A549 (cell line): Measurements from ENCODE around the gene PHF21A. TPM values are rescaled to one million over a fixed set of nuclear protein-coding genes. Genes with fewer than 3 reads are reported as not detected.

ENCODE experiments used
- ATAC-seq, 2 experiments: fragments of 200-7000 bp in 1 of 2; fragments of >200 bp in 1 of 2; cut with Nextera tagmentation in 1 of 2; cut with Tn5 transposase in 1 of 2; 3 replicates each; pipeline versions ENCODE4 v1.8.0 to v1.9.1; 2018 to 2020; ENCODE audit warnings: mild to moderate bottlenecking in 1 of 2, moderate library complexity in 1 of 2
- CTCF ChIA-PET: fragments of 300-600 bp; sonication (Branson Sonifier 250); formaldehyde crosslinking; extraction: SDS; loops from one replicate; lab custom pipeline; 2021; ENCODE audit warnings: antibody characterized with exemption, inconsistent platforms; lab: Yijun Ruan, JAX
- POLR2A ChIA-PET: fragments of 350-600 bp; formaldehyde crosslinking; extraction: SDS; loops from one replicate; lab custom pipeline; 2021; ENCODE audit warnings: antibody characterized with exemption, inconsistent platforms; lab: Yijun Ruan, JAX
- DNase-seq, 2 experiments: peaks; one replicate each; pipeline versions ENCODE4 v3.0.0 to v3.0.0-alpha.2; 2011 to 2016; ENCODE audit warnings: low read depth in 1 of 2, low spot score in 1 of 2
- FAIRE-seq: peaks from 2 replicates; lab custom pipeline; 2011; peaks lifted over from hg19 to GRCh38; lab: Jason Lieb, UNC
- H3K27ac ChIP-seq, 2 experiments: fragments of >200 bp; sonication (Bioruptor Twin); formaldehyde crosslinking; 3 replicates each; pipeline ENCODE4 v1.5.1; 2016 to 2017
- H3K4me1 ChIP-seq: fragments of >200 bp; sonication (Bioruptor Twin); formaldehyde crosslinking; 3 replicates; pipeline ENCODE4 v1.6.1; 2016
- H3K4me2 ChIP-seq: fragments of >200 bp; sonication (Bioruptor Twin); formaldehyde crosslinking; 3 replicates; pipeline ENCODE4 v1.6.1; 2016
- H3K4me3 ChIP-seq: fragments of >200 bp; sonication (Bioruptor Twin); formaldehyde crosslinking; 3 replicates; pipeline ENCODE4 v1.5.1; 2016
- H3K9me3 ChIP-seq: fragments of >200 bp; sonication (Bioruptor Twin); formaldehyde crosslinking; 3 replicates; pipeline ENCODE4 v1.6.1; 2016
- BHLHE40 ChIP-seq: IDR thresholded peaks from 2 replicates; pipeline ENCODE4 v1.6.1; 2012; ENCODE audit warnings: low read depth, low read length, inconsistent platforms
- CBX8 ChIP-seq: fragments of 200-600 bp; sonication (generic); IDR thresholded peaks from 2 replicates; pipeline ENCODE4 v1.6.1; 2016
- CHD4 ChIP-seq: fragments of 200-600 bp; sonication (generic); IDR thresholded peaks from 2 replicates; pipeline ENCODE4 v1.6.1; 2016; ENCODE audit warnings: antibody characterized with exemption, mild to moderate bottlenecking, borderline replicate concordance
- EHF ChIP-seq: fragments of 250-450 bp; sonication (Bioruptor Pico); IDR thresholded peaks from 2 replicates; pipeline ENCODE4 v1.5.0; 2020; ENCODE audit warnings: mild to moderate bottlenecking
- FOXS1 ChIP-seq: fragments of 250-450 bp; sonication (Bioruptor Pico); IDR thresholded peaks from 2 replicates; pipeline ENCODE4 v1.5.0; 2020; ENCODE audit warnings: mild to moderate bottlenecking, moderate library complexity
- HDAC2 ChIP-seq: fragments of 200-600 bp; sonication (generic); IDR thresholded peaks from 2 replicates; pipeline ENCODE4 v1.6.1; 2016
- HOXA7 ChIP-seq: fragments of 250-450 bp; sonication (Bioruptor Pico); IDR thresholded peaks from 2 replicates; pipeline ENCODE4 v1.5.0; 2020; ENCODE audit warnings: mild to moderate bottlenecking, moderate library complexity
- HOXB13 ChIP-seq: fragments of 250-450 bp; sonication (Bioruptor Pico); IDR thresholded peaks from 2 replicates; pipeline ENCODE4 v1.5.0; 2020; ENCODE audit warnings: low read depth, mild to moderate bottlenecking, moderate library complexity
- HOXB5 ChIP-seq: fragments of 250-450 bp; sonication (Bioruptor Pico); IDR thresholded peaks from 2 replicates; pipeline ENCODE4 v1.5.0; 2020; ENCODE audit warnings: mild to moderate bottlenecking, moderate library complexity
- JUN ChIP-seq, 2 experiments: fragments of >200 bp; sonication (Bioruptor Twin); formaldehyde crosslinking; IDR thresholded peaks; 2 replicates in 1 of 2; 3 replicates in 1 of 2; pipeline ENCODE4 v1.6.1; 2016 to 2017
- MAFK ChIP-seq: fragments of 450-650 bp; IDR thresholded peaks from 2 replicates; pipeline ENCODE4 v1.6.1; 2014; ENCODE audit not compliant: partially characterized antibody
- MYC ChIP-seq: IDR thresholded peaks from 2 replicates; pipeline ENCODE4 v1.6.1; 2012; ENCODE audit warnings: mild to moderate bottlenecking, inconsistent platforms, low read length, improper control_type of control experiment, borderline replicate concordance
- POLR2A ChIP-seq: IDR thresholded peaks from 2 replicates; pipeline ENCODE4 v1.6.1; 2012; ENCODE audit warnings: mild to moderate bottlenecking, low read length
- RAD21 ChIP-seq, 2 experiments: fragments of >200 bp in 1 of 2; sonication (Bioruptor Twin) in 1 of 2; formaldehyde crosslinking in 1 of 2; IDR thresholded peaks in 1 of 2; conservative IDR thresholded peaks in 1 of 2; 2 replicates in 1 of 2; 3 replicates in 1 of 2; pipeline ENCODE4 v1.6.1; 2012 to 2018; ENCODE audit warnings: inconsistent platforms in 1 of 2
- RFX5 ChIP-seq: fragments of 450-650 bp; IDR thresholded peaks from 2 replicates; pipeline ENCODE4 v1.7.1; 2014; ENCODE audit warnings: antibody characterized with exemption, mild to moderate bottlenecking, moderate library complexity
- RNF2 ChIP-seq: fragments of 200-600 bp; sonication (generic); IDR thresholded peaks from 2 replicates; pipeline ENCODE4 v1.6.1; 2016; ENCODE audit warnings: low read depth, mild to moderate bottlenecking, antibody characterized with exemption, moderate library complexity, borderline replicate concordance
- SREBF2 ChIP-seq: fragments of 450-650 bp; IDR thresholded peaks from 2 replicates; pipeline ENCODE4 v1.6.1; 2014; ENCODE audit warnings: mild to moderate bottlenecking, moderate library complexity
- TFCP2L1 ChIP-seq: fragments of 250-450 bp; sonication (Bioruptor Pico); IDR thresholded peaks from 2 replicates; pipeline ENCODE4 v1.5.0; 2021; ENCODE audit warnings: mild to moderate bottlenecking
- USF2 ChIP-seq: fragments of 450-650 bp; IDR thresholded peaks from 2 replicates; pipeline ENCODE4 v1.6.1; 2014; ENCODE audit warnings: antibody characterized with exemption
- ZC3H11A ChIP-seq: fragments of 450-650 bp; IDR thresholded peaks from 2 replicates; pipeline ENCODE4 v1.6.1; 2014; ENCODE audit warnings: antibody characterized with exemption, mild to moderate bottlenecking
- WGBS: methylation state at CpG from one replicate; pipeline ENCODE4 v1.1.6; 2017; ENCODE audit errors: missing lambda C conversion rate; 5-methylcytosine and 5-hydroxymethylcytosine counted together
- polyA plus RNA-seq, 4 experiments: library from polyadenylated mRNA; depleted of rRNA in 3 of 4; stranded (reverse); fragments of >200 nt; fragmentation: RNase III in 1 of 4; extraction: RNeasy Plus Mini Kit Qiagen cat#74134 plus additional on column Dnase treatment in 1 of 4; gene quantifications; 2 replicates in 3 of 4; 3 replicates in 1 of 4; pipeline ENCODE4 v1.2.3, GENCODE V29; 2011 to 2017
- TF ChIP-seq, protein P1 (sequence below): fragments of 200-600 bp; sonication (generic); IDR thresholded peaks from 2 replicates; pipeline ENCODE4 v1.6.1; 2016; ENCODE audit warnings: antibody characterized with exemption, mild to moderate bottlenecking, moderate library complexity
- TF ChIP-seq, protein P2 (sequence below): fragments of >200 bp; sonication (Bioruptor Twin); formaldehyde crosslinking; IDR thresholded peaks from 3 replicates; pipeline ENCODE4 v1.6.1; 2016
- TF ChIP-seq, protein P3 (sequence below): fragments of 250-450 bp; sonication (Bioruptor Pico); IDR thresholded peaks from 2 replicates; pipeline ENCODE4 v1.5.0; 2020; ENCODE audit warnings: low read depth, mild to moderate bottlenecking, moderate library complexity

Gene PHF21A
- polyA plus RNA-seq, 2 of the 4 experiments (the other 2 are of a cell fraction), result 20.0 to 31.9 TPM

DNA sequence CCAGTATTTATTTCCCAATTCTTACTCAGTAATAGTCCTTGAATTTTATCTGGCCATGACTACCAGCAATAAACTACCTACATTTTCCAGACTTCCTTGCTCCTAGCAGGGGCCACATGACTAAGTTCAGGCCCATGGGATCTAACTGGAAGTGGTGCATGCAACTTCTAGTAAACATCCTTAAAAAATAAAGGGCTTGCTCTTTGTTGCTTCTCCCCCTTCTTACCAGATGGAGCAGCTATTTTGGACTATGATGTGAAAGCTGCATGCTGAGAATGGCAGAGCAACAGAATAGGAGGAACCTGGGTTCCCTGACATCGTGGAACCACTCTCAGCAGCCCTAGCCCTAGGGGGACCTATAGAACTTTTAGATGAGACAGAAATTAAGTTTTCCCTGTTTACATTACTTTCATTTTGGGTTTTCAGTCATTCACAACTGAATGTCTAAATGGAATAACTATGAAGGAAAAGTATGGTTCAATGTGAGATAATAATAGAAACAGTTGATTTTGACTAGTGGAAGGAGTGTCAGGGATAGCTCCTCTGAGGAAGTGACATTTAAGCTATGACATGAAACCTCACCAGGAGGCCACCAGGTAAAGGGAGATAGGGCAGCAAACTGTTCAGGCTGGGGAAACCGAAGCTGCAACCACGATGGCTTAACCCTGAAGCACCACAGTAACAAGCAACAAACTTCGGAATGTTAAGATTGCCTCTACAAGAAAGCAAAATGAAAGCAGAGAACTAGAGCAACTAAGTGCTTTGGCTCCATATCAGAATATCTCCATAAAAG, 48.9 kb downstream of the PHF21A start:
- Histone ChIP-seq H3K9me3 (no peaks in the 10 kb centered on the region), H3K4me3 (no peak overlapping the region), H3K4me1 (peaks cover 7% of the 10 kb centered on the region), H3K4me2 (no peak overlapping the region), H3K27ac (no peak overlapping the region)
- FAIRE-seq, result no peak
- CTCF ChIA-PET, result no interaction called here
- TF ChIP-seq ZC3H11A (no peak), TFCP2L1 (no peak), POLR2A (no peak), BHLHE40 (no peak), EHF (no peak), HOXB5 (no peak), HOXB13 (CRISPR knock-in tag) (no peak), SREBF2 (no peak), CBX8 (no peak), RFX5 (no peak), RNF2 (no peak), HDAC2 (no peak)
- TF ChIP-seq, protein P1, sequence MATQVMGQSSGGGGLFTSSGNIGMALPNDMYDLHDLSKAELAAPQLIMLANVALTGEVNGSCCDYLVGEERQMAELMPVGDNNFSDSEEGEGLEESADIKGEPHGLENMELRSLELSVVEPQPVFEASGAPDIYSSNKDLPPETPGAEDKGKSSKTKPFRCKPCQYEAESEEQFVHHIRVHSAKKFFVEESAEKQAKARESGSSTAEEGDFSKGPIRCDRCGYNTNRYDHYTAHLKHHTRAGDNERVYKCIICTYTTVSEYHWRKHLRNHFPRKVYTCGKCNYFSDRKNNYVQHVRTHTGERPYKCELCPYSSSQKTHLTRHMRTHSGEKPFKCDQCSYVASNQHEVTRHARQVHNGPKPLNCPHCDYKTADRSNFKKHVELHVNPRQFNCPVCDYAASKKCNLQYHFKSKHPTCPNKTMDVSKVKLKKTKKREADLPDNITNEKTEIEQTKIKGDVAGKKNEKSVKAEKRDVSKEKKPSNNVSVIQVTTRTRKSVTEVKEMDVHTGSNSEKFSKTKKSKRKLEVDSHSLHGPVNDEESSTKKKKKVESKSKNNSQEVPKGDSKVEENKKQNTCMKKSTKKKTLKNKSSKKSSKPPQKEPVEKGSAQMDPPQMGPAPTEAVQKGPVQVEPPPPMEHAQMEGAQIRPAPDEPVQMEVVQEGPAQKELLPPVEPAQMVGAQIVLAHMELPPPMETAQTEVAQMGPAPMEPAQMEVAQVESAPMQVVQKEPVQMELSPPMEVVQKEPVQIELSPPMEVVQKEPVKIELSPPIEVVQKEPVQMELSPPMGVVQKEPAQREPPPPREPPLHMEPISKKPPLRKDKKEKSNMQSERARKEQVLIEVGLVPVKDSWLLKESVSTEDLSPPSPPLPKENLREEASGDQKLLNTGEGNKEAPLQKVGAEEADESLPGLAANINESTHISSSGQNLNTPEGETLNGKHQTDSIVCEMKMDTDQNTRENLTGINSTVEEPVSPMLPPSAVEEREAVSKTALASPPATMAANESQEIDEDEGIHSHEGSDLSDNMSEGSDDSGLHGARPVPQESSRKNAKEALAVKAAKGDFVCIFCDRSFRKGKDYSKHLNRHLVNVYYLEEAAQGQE, result no peak
- no peak for DNase-seq
- no peak for ATAC-seq
- WGBS, result 64% methylated on average over 4 of the region's 4 CpGs
- POLR2A ChIA-PET, result no interaction called here

DNA sequence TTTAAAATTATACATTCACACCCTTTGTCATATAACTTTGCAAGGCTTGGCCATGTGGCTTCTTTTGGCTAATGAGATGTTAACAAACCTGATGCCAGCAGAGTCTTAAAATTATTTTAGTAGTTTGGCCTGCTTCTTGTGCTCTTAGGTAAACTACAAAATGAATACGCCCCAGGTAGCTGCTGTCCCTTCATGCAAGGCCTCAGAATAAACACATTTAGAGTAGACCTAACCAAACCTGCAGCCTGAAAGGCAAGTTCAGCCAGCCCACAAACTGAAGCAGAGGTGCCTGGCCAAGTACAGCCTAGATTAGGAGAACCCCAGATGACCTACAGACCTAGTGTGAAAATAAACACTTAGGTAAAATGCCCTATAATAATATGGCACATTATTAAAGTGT, 50.2 kb downstream of the PHF21A start:
- H3K27ac ChIP-seq, result no peak overlapping the region
- H3K4me1 ChIP-seq, result peaks cover 7% of the 10 kb centered on the region
- H3K4me3 ChIP-seq, result no peak overlapping the region
- H3K9me3 ChIP-seq, result no peaks in the 10 kb centered on the region
- ChIA-PET CTCF (no interaction called here), POLR2A (no interaction called here)
- FAIRE-seq (no peak), DNase-seq (no peak), ATAC-seq (no peak)
- no peak overlapping the region for H3K4me2 ChIP-seq
- WGBS, result 86% methylated on average over 1 of the region's 1 CpG
- TF ChIP-seq FOXS1 (no peak), USF2 (no peak), MAFK (no peak), HOXA7 (CRISPR knock-in tag) (no peak), RAD21 (conservative IDR thresholded peaks at IDR 0.05 in 1 of 2, IDR thresholded peaks at IDR 0.05 in 1 of 2) (no peak), EHF (no peak), RNF2 (no peak), HDAC2 (no peak), ZC3H11A (no peak), TFCP2L1 (no peak), JUN (IDR thresholded peaks at IDR 0.05) (no peak), CHD4 (no peak), MYC (no peak), SREBF2 (no peak)
- TF ChIP-seq, protein P2, sequence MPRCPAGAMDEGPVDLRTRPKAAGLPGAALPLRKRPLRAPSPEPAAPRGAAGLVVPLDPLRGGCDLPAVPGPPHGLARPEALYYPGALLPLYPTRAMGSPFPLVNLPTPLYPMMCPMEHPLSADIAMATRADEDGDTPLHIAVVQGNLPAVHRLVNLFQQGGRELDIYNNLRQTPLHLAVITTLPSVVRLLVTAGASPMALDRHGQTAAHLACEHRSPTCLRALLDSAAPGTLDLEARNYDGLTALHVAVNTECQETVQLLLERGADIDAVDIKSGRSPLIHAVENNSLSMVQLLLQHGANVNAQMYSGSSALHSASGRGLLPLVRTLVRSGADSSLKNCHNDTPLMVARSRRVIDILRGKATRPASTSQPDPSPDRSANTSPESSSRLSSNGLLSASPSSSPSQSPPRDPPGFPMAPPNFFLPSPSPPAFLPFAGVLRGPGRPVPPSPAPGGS, result no peak
- TF ChIP-seq, protein P3, sequence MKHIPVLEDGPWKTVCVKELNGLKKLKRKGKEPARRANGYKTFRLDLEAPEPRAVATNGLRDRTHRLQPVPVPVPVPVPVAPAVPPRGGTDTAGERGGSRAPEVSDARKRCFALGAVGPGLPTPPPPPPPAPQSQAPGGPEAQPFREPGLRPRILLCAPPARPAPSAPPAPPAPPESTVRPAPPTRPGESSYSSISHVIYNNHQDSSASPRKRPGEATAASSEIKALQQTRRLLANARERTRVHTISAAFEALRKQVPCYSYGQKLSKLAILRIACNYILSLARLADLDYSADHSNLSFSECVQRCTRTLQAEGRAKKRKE (CRISPR knock-in tag), result no peak
